HCT116 (cell line): ENCODE data around the gene CACNB1. TPM values are rescaled to one million over a fixed set of nuclear protein-coding genes. Genes with fewer than 3 reads are reported as not detected.

Source experiments
- ATAC-seq: fragments of 200-7000 bp; cut with Tn5 transposase; 2 replicates; pipeline ENCODE4 v1.9.1; 2020; ENCODE audit warnings: mild to moderate bottlenecking, moderate library complexity
- BruUV-seq: library from RNA; stranded (reverse); fragments of 400-500 nt; replicated peaks from 2 replicates; lab custom pipeline; 2021; lab: Mats Ljungman, UMichigan
- CTCF ChIA-PET: fragments of 300-600 bp; sonication (Branson Sonifier 250); formaldehyde crosslinking; loops from one replicate; lab custom pipeline; 2021; ENCODE audit warnings: antibody characterized with exemption; lab: Charles Lee
- POLR2A ChIA-PET: fragments of 300-600, 350-600 bp; sonication (Branson Sonifier 250); formaldehyde crosslinking; loops from one replicate; lab custom pipeline; 2021; ENCODE audit warnings: antibody characterized with exemption; lab: Charles Lee
- RAD21 ChIA-PET, 2 experiments: fragments of 300-600 bp; sonication (Branson Sonifier 250); formaldehyde crosslinking; loops; one replicate each; lab custom pipeline; 2023; ENCODE audit warnings: low total read pairs in 2 of 2; ENCODE audit not compliant: uncharacterized antibody in 2 of 2, unreplicated experiment in 2 of 2, low non-redundant PET in 1 of 2; lab: Charles Lee
- DNase-seq: peaks from one replicate; pipeline ENCODE4 v3.0.0-alpha.2; 2010; ENCODE audit warnings: low read depth, low spot score
- H2AFZ ChIP-seq: fragments of 200-600 bp; shearing (Covaris generic), sonication (generic); 2 replicates; pipeline ENCODE4 v1.6.1; 2017; ENCODE audit warnings: low read depth, mixed run types, mixed read lengths, antibody characterized with exemption, low read length; ENCODE audit not compliant: poor library complexity, severe bottlenecking
- H3K27ac ChIP-seq: 2 replicates; pipeline ENCODE4 v1.5.1; 2012; ENCODE audit warnings: low read depth, low read length
- H3K27me3 ChIP-seq: fragments of 200-600 bp; sonication (generic); 2 replicates; pipeline ENCODE4 v1.6.1; 2016; ENCODE audit warnings: mixed run types, low read length, mixed read lengths; ENCODE audit not compliant: insufficient read depth
- H3K36me3 ChIP-seq, 2 experiments: fragments of 200-500 bp in 1 of 2; fragments of 200-600 bp in 1 of 2; sonication (Bioruptor generic) in 1 of 2; sonication (generic) in 1 of 2; 2 replicates each; pipeline versions ENCODE4 v1.5.1 to v1.6.1; 2014 to 2016; ENCODE audit warnings: low read length in 2 of 2, inconsistent platforms in 1 of 2, mixed read lengths in 1 of 2, mixed run types in 1 of 2; ENCODE audit not compliant: insufficient read depth in 2 of 2, control insufficient read depth in 1 of 2
- H3K4me1 ChIP-seq, 2 experiments: fragments of 200-600 bp in 1 of 2; sonication (generic) in 1 of 2; 2 replicates each; pipeline versions ENCODE4 v1.5.1 to v1.6.1; 2012 to 2017; ENCODE audit warnings: low read length in 2 of 2, inconsistent platforms in 1 of 2, mild to moderate bottlenecking in 1 of 2, mixed read lengths in 1 of 2, mixed run types in 1 of 2, moderate library complexity in 1 of 2; ENCODE audit not compliant: insufficient read depth in 2 of 2, control insufficient read depth in 1 of 2
- H3K4me2 ChIP-seq: fragments of 200-600 bp; sonication (generic); 2 replicates; pipeline ENCODE4 v1.6.1; 2017; ENCODE audit warnings: mixed run types, low read length, mixed read lengths
- H3K4me3 ChIP-seq, 2 experiments: fragments of 200-600 bp in 1 of 2; sonication (generic) in 1 of 2; replicated peaks in 1 of 2; 2 replicates each; pipeline ENCODE4 v1.5.1; 2011 to 2016; ENCODE audit warnings: low read length in 2 of 2, control low read depth in 1 of 2, low read depth in 1 of 2, mild to moderate bottlenecking in 1 of 2, mixed read lengths in 1 of 2, mixed run types in 1 of 2
- H3K79me2 ChIP-seq: fragments of 200-600 bp; sonication (generic); 2 replicates; pipeline ENCODE4 v1.6.1; 2017; ENCODE audit warnings: mild to moderate bottlenecking, mixed run types, low read length, moderate library complexity, mixed read lengths; ENCODE audit not compliant: insufficient read depth
- H3K9ac ChIP-seq: fragments of 200-600 bp; sonication (generic); 2 replicates; pipeline ENCODE4 v1.6.1; 2016; ENCODE audit warnings: low read length, mixed read lengths
- H3K9me2 ChIP-seq: fragments of 200-600 bp; sonication (generic), shearing (Covaris generic); 2 replicates; pipeline ENCODE4 v1.6.1; 2017; ENCODE audit warnings: mixed run types, mild to moderate bottlenecking, moderate library complexity; ENCODE audit not compliant: insufficient read depth
- H3K9me3 ChIP-seq, 2 experiments: fragments of 200-500 bp in 1 of 2; fragments of 200-600 bp in 1 of 2; sonication (Bioruptor generic) in 1 of 2; sonication (generic) in 1 of 2; 2 replicates each; pipeline ENCODE4 v1.6.1; 2014 to 2017; ENCODE audit warnings: low read length in 2 of 2, mixed read lengths in 2 of 2, inconsistent platforms in 1 of 2, low read depth in 1 of 2, mild to moderate bottlenecking in 1 of 2, mixed run types in 1 of 2, moderate library complexity in 1 of 2; ENCODE audit not compliant: control insufficient read depth in 1 of 2, insufficient read depth in 1 of 2
- H4K20me1 ChIP-seq: fragments of 200-600 bp; sonication (generic), shearing (Covaris generic); 2 replicates; pipeline ENCODE4 v1.6.1; 2017; ENCODE audit warnings: mixed run types, mild to moderate bottlenecking, moderate library complexity; ENCODE audit not compliant: insufficient read depth
- EGR1 ChIP-seq: IDR thresholded peaks from 2 replicates; pipeline ENCODE4 v1.6.1; 2012; ENCODE audit warnings: low read depth
- JUND ChIP-seq: IDR thresholded peaks from 2 replicates; pipeline ENCODE4 v1.6.1; 2012
- POLR2A ChIP-seq: IDR thresholded peaks from 2 replicates; pipeline ENCODE4 v1.7.0; 2011; ENCODE audit warnings: borderline replicate concordance; ENCODE audit not compliant: insufficient read depth, insufficient read length; ENCODE audit errors: extremely low read depth
- POLR2AphosphoS5 ChIP-seq: IDR thresholded peaks from 2 replicates; pipeline ENCODE4 v1.6.1; 2011; ENCODE audit warnings: mild to moderate bottlenecking, low read depth, low read length, moderate library complexity
- RAD21 ChIP-seq: IDR thresholded peaks from 2 replicates; pipeline ENCODE4 v1.6.1; 2012; ENCODE audit warnings: low read depth, mild to moderate bottlenecking
- SIN3A ChIP-seq: IDR thresholded peaks from 2 replicates; pipeline ENCODE4 v1.6.1; 2012; ENCODE audit warnings: low read depth
- TCF7L2 ChIP-seq: IDR thresholded peaks from 2 replicates; pipeline ENCODE4 v1.7.0; 2011; ENCODE audit warnings: borderline replicate concordance, inconsistent platforms; ENCODE audit not compliant: insufficient read depth, insufficient read length; ENCODE audit errors: extremely low read depth
- ZFX ChIP-seq: fragments of 450-650 bp; IDR thresholded peaks from 2 replicates; pipeline ENCODE4 v1.6.1; 2017
- intact Hi-C: fragments of 100-400 bp; cut with micrococcal nuclease; formaldehyde crosslinking; loops from 2 replicates; pipeline ENCODE4 v1.10.0; 2022
- total RNA-seq: library from RNA; stranded (reverse); gene quantifications from one replicate; pipeline ENCODE4 v1.2.1, GENCODE V29; 2021; ENCODE audit not compliant: unreplicated experiment
- TF ChIP-seq, protein P1 (sequence below): IDR thresholded peaks from 2 replicates; pipeline ENCODE4 v1.6.1; 2012; ENCODE audit warnings: low read depth
- TF ChIP-seq, protein P2 (sequence below), 3 experiments: fragments of 200-600 bp in 1 of 3; sonication (generic) in 1 of 3; IDR thresholded peaks in 2 of 3; conservative IDR thresholded peaks in 1 of 3; 2 replicates each; pipeline ENCODE4 v1.5.1; 2012 to 2017; ENCODE audit warnings: low read depth in 2 of 3, low read length in 2 of 3, antibody characterized with exemption in 1 of 3, borderline replicate concordance in 1 of 3, control low read depth in 1 of 3, mild to moderate bottlenecking in 1 of 3, mixed read lengths in 1 of 3, mixed run types in 1 of 3, moderate library complexity in 1 of 3; ENCODE audit not compliant: insufficient read depth in 1 of 3
- TF ChIP-seq, protein P3 (sequence below): IDR thresholded peaks from 2 replicates; pipeline ENCODE4 v1.6.1; 2012

CACNB1 gene
- total RNA-seq, 1 experiment from 2014 or later = 13.0 TPM

DNA sequence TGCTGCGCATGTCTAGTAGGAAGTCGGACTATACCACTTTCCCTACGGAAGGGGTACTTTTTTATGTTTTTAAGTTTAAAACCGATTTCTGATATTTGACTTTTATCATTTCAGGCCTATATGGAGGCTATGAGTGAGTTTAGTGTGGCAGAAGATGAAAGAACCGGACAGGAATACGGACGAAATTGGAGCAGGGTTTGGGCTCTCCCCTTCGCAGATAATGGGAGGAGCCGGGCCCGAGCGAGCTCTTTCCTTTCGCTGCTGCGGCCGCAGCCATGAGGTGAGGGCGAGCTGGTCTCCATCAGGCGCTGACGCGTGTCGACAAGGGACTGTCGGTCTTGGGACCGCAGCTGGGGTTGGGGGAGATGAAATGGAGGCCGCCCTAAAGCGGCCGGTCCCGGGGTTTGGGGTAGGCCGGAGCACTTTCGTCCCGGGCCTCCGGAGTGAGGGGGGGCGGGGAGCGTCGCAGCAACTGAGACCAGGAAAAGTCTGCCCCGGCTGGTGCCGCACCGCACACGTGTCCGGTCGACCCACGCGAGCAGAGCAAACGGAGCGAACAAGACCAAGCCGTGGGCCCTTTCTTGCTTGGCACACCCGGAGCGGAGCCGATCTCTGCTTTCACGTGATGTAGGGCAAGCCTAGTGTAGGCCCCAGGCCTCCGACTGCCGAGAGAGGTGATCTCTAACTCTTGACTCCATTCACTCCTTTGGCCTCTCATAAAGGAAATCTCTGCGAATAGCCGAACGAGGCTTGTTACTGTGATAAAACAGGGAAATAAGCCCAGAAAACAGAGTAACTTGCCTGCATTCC lies 2.8 kb upstream of the CACNB1 start, which contains the start of gene RPL19 (continued):
- TF ChIP-seq, protein P1, sequence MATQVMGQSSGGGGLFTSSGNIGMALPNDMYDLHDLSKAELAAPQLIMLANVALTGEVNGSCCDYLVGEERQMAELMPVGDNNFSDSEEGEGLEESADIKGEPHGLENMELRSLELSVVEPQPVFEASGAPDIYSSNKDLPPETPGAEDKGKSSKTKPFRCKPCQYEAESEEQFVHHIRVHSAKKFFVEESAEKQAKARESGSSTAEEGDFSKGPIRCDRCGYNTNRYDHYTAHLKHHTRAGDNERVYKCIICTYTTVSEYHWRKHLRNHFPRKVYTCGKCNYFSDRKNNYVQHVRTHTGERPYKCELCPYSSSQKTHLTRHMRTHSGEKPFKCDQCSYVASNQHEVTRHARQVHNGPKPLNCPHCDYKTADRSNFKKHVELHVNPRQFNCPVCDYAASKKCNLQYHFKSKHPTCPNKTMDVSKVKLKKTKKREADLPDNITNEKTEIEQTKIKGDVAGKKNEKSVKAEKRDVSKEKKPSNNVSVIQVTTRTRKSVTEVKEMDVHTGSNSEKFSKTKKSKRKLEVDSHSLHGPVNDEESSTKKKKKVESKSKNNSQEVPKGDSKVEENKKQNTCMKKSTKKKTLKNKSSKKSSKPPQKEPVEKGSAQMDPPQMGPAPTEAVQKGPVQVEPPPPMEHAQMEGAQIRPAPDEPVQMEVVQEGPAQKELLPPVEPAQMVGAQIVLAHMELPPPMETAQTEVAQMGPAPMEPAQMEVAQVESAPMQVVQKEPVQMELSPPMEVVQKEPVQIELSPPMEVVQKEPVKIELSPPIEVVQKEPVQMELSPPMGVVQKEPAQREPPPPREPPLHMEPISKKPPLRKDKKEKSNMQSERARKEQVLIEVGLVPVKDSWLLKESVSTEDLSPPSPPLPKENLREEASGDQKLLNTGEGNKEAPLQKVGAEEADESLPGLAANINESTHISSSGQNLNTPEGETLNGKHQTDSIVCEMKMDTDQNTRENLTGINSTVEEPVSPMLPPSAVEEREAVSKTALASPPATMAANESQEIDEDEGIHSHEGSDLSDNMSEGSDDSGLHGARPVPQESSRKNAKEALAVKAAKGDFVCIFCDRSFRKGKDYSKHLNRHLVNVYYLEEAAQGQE = no peak
- peak; percentile 82 for TF ChIP-seq JUND
- TF ChIP-seq RAD21 = no peak

DNA sequence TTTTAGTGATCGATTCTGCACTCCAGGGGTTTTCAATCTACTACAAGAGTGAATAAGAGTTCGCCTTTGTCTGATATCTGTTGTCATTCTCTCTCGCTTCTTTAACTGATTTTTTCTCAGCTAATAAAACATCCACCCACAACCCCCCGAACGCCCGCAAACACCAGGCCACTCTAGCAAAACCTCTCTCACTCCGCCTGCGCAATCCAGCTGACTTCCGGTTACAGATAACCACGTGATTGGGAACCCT lies 2.3 kb upstream of the CACNB1 start:
- intact Hi-C loops = loop anchor here (1.0 to 10.0 kb wide), 2 partner anchors 46 to 325 kb away; no protein-coding TSS in a partner anchor
- no TSS peak for BruUV-seq
- RAD21 ChIA-PET = interaction anchor here (0.6 to 1.0 kb wide), 4 partner anchors 16 to 36 kb away, joined by 5 to 6 read pairs (median 5); no protein-coding TSS in a partner anchor

More for the DNA sequence above, 2.3 kb upstream of the CACNB1 start:
- Histone ChIP-seq H3K4me1 (peaks cover 24 to 54% of the 10 kb centered on the region in 2 experiments), H3K9ac (peak overlapping the region; percentile 99)
- TF ChIP-seq, protein P2, sequence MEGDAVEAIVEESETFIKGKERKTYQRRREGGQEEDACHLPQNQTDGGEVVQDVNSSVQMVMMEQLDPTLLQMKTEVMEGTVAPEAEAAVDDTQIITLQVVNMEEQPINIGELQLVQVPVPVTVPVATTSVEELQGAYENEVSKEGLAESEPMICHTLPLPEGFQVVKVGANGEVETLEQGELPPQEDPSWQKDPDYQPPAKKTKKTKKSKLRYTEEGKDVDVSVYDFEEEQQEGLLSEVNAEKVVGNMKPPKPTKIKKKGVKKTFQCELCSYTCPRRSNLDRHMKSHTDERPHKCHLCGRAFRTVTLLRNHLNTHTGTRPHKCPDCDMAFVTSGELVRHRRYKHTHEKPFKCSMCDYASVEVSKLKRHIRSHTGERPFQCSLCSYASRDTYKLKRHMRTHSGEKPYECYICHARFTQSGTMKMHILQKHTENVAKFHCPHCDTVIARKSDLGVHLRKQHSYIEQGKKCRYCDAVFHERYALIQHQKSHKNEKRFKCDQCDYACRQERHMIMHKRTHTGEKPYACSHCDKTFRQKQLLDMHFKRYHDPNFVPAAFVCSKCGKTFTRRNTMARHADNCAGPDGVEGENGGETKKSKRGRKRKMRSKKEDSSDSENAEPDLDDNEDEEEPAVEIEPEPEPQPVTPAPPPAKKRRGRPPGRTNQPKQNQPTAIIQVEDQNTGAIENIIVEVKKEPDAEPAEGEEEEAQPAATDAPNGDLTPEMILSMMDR (IDR thresholded peaks at IDR 0.05 in 2 of 3, conservative IDR thresholded peaks at IDR 0.05 in 1 of 3; ENCODE audit: borderline replicate concordance in 1 of 3, insufficient read depth in 1 of 3, low read depth in 2 of 3, low read length in 2 of 3) = no peak
- TF ChIP-seq POLR2A (peak; percentile 70), SIN3A (peak; percentile 56; the same call in 1 of the 2 replicates), POLR2AphosphoS5 (peak; percentile 77), TCF7L2 (no peak), ZFX (no peak), EGR1 (peak; percentile 79)
- TF ChIP-seq, protein P3, sequence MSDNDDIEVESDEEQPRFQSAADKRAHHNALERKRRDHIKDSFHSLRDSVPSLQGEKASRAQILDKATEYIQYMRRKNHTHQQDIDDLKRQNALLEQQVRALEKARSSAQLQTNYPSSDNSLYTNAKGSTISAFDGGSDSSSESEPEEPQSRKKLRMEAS = no peak
- TF ChIP-seq, all 23 proteins: peak for 4
- Histone ChIP-seq H3K36me3 (peaks cover 31 to 38% of the 10 kb centered on the region in 2 experiments), H4K20me1 (peaks cover 18% of the 10 kb centered on the region; the same call in 1 of the 2 replicates), H3K79me2 (peaks cover 41% of the 10 kb centered on the region), H3K4me3 (peak overlapping the region; percentile 66 to 82), H3K27me3 (no peaks in the 10 kb centered on the region), H2AFZ (peak overlapping the region; percentile 91), H3K4me2 (peak overlapping the region; percentile 88), H3K9me3 (no peaks in the 10 kb centered on the region), H3K9me2 (no peaks in the 10 kb centered on the region), H3K27ac (peak overlapping the region; percentile 93)
- DNase-seq = peak; percentile 93
- ChIA-PET CTCF (interaction anchor here (0.7 to 1.5 kb wide), 13 partner anchors 9 to 424 kb away, joined by 3 to 16 read pairs (median 3); no protein-coding TSS in a partner anchor), POLR2A (interaction anchor here (0.6 to 1.8 kb wide), 18 partner anchors 9 to 642 kb away, joined by 3 to 16 read pairs (median 5); no protein-coding TSS in a partner anchor)
- peak; percentile 51 for ATAC-seq
